Measurements from ENCODE around the gene PDE10A. TPM values are rescaled to one million over a fixed set of nuclear protein-coding genes. Genes with fewer than 3 reads are reported as not detected.

PDE10A gene
- total RNA-seq, 1 experiment from 2014 or later: 1.6 TPM

DNA sequence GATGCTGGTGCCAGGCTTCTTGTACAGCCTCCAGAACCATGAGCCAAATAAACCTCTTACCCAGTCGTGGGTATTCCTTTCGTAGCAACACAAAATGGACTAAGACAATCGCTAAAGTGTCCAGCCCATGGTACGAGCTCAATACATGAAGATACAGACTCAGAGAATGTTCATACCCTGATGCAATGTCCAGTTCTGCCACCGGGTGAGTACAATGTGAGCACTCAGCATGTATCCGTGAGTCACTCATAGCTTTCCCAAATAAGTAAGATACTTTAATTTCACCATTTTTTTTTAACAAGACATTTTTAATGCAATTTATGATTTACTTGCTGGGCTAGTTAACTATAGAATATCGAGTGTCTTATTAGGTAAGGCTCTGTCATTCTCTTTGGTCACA, 26.7 kb upstream of the PDE10A start:
- no peak for DNase-seq
- Histone ChIP-seq H3K27me3 (ENCODE audit: control insufficient read depth, insufficient read depth, low read length) (no peaks in the 10 kb centered on the region), H3K36me3 (replicated peaks; ENCODE audit: control insufficient read depth, insufficient read depth, low read length) (no peaks in the 10 kb centered on the region), H3K4me3 (ENCODE audit: insufficient read depth, low read depth, low read length) (no peak overlapping the region)

DNA sequence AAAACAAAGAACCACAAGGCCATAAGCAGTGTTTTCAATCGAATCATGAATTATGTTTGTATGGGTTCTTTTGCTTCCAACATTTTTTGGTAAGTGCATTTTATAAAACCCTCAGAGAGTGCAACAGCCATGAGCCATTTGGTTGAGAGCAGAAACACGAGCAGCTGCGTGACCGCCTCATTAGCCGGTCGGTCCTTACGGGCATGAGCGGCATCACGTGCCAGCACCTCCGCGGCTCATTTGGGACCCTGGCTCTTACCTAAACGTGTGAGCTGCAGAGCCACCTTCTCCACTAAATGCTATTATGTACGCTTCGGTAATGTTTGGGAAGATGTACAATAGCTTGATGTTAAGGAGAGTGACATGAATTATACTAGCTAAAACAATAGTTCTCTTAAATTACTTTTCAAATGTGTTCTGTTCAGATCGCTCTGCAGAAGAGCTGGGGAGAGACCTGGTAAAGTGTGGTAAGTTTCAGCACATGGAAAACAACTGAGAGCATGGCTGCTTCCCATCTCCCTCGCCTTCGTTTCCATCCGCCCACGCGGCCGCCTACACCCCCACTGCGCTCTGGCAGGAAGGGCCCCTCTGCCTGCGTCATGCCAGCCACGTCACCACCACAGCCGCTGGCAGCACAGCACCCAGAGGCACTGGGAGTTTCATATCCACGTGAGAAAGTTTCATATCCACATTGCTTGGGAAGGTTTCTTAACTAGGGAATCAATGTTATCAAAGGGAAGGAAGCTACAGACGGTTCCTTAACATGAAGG, 23.7 kb upstream of the PDE10A start:
- Histone ChIP-seq H3K4me3 (ENCODE audit: insufficient read depth, low read depth, low read length) (no peak overlapping the region), H3K36me3 (replicated peaks; ENCODE audit: control insufficient read depth, insufficient read depth, low read length) (no peaks in the 10 kb centered on the region), H3K27me3 (ENCODE audit: control insufficient read depth, insufficient read depth, low read length) (no peaks in the 10 kb centered on the region)
- no peak for DNase-seq

DNA sequence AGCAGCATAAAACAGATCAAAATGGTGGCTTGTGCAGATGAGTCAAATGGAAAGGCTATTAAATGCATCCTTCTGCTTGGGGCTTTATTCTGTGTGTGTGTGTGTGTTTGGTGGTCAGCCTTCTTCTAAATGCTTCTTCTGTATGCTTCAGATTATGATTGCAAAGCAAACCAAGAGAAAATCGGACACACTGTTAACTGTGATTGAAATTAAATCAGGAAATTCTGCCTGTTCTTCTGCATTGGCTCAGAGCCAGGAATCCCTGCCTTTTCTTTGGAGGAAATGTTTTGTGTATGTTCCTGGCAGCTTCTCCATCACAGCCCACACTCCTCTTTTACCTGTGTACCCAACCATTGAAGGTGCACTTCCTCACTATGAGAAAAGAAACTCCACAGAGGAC, 22.3 kb upstream of the PDE10A start:
- DNase-seq: no peak
- no peak overlapping the region for H3K4me3 ChIP-seq (ENCODE audit: insufficient read depth, low read depth, low read length)
- no peaks in the 10 kb centered on the region for H3K27me3 ChIP-seq (ENCODE audit: control insufficient read depth, insufficient read depth, low read length)
- H3K36me3 ChIP-seq (replicated peaks; ENCODE audit: control insufficient read depth, insufficient read depth, low read length): no peaks in the 10 kb centered on the region

DNA sequence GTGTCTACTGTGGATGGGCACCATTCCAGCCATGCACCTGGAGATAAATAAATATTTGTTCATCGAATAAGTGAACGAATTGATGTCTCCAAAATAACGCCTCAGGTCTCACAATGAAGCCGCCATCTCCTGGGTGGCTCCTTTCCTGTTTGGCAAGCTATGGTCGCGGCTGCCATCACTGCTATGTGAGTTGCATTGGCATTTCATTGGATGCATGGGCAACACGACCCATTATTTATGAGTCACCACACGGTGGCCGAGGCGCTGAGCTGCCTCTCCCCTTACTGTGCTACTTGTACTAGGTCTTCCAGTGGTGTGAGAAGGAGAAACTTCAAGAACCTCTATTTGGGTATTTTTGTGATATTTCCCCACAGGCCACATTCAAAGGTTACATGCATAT, 21.3 kb upstream of the PDE10A start:
- DNase-seq: no peak

DNA sequence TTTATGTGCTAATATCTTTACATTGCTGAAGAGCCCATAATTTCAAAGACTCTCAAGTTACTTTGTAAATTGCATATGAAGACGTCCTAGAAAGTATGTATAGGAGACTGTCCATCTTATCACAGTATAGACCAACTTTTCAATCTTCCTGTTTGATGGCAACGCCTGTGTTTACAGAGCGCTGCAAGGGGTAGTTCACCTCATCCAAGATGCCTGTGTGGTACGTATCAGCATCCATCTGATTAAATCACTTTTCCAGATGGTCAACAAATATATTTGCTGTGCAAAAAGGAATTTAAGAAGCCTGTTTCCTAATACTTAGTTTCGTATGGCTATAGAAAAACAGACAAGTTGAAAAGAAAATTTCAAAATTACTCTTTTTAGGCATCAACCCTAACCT, 17.9 kb upstream of the PDE10A start:
- no peak for DNase-seq
- no peak overlapping the region for H3K4me3 ChIP-seq (ENCODE audit: insufficient read depth, low read depth, low read length)

More for the DNA sequence above, 21.3 kb upstream of the PDE10A start:
- Histone ChIP-seq H3K4me3 (ENCODE audit: insufficient read depth, low read depth, low read length) (no peak overlapping the region), H3K27me3 (ENCODE audit: control insufficient read depth, insufficient read depth, low read length) (no peaks in the 10 kb centered on the region), H3K36me3 (replicated peaks; ENCODE audit: control insufficient read depth, insufficient read depth, low read length) (no peaks in the 10 kb centered on the region)

DNA sequence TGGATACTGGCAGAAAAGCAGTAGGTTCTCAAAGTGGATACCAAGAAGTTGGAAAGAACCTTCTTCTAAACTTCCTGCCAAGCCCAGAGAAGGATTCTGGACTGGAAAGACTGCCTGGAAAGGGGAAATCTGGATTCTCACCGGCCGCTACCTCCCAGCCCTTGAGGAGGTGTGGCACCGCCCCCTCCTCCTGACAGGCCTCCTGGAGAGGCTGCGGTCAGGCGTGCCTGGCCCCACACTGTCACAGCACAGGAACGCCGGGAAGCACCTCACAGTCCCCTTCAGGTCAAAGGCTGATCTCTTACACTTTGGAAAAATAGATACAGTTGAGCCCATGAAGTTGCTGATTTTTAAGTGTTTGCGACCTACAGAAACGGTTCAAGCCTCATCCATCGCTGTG, 16.3 kb upstream of the PDE10A start:
- Histone ChIP-seq H3K36me3 (replicated peaks; ENCODE audit: control insufficient read depth, insufficient read depth, low read length) (no peaks in the 10 kb centered on the region), H3K4me3 (ENCODE audit: insufficient read depth, low read depth, low read length) (no peak overlapping the region), H3K27me3 (ENCODE audit: control insufficient read depth, insufficient read depth, low read length) (no peaks in the 10 kb centered on the region)
- DNase-seq: peak; percentile 54

More for the DNA sequence above, 17.9 kb upstream of the PDE10A start:
- no peaks in the 10 kb centered on the region for H3K27me3 ChIP-seq (ENCODE audit: control insufficient read depth, insufficient read depth, low read length)
- no peaks in the 10 kb centered on the region for H3K36me3 ChIP-seq (replicated peaks; ENCODE audit: control insufficient read depth, insufficient read depth, low read length)

DNA sequence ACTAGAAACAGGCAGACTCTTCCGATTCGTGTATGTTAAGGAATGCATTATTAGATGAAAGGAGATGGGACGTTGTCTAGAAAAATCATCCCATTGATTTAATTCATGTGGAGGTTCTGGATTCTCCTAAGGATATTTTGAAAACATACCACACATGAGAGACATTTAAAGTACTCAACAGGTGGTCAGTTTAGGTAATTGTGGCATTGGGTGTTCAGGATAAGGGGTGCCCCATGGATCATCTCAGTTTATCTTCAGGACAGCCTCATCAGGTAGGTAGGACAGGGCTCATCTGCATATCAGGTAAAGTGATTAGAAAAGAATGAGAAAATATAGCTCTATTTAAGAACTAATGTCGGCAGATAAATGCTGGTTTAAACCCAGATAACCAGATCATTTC, 15.9 kb upstream of the PDE10A start:
- H3K36me3 ChIP-seq (replicated peaks; ENCODE audit: control insufficient read depth, insufficient read depth, low read length): no peaks in the 10 kb centered on the region
- no peak overlapping the region for H3K4me3 ChIP-seq (ENCODE audit: insufficient read depth, low read depth, low read length)
- DNase-seq: no peak
- H3K27me3 ChIP-seq (ENCODE audit: control insufficient read depth, insufficient read depth, low read length): no peaks in the 10 kb centered on the region

DNA sequence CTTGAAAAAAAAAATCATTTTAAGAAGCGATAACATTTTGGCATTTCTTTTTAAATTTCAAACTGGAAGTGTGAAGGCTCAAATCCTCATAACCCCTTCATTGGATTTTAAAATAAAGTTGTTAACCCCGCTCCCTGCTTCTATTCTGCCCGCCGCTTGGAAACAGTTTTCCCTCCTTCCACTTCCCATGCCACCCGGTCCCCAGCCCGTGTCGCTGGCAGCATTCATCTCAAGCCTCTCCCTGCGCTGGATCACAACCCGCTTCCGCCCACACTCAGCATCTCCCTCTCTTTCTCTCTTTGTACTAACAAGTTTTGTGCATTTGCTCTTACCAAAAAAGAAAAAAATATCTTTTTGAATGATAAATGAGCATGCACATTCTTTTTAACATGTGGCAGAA, 15.4 kb upstream of the PDE10A start:
- no peak for DNase-seq
- no peak overlapping the region for H3K4me3 ChIP-seq (ENCODE audit: insufficient read depth, low read depth, low read length)
- no peaks in the 10 kb centered on the region for H3K27me3 ChIP-seq (ENCODE audit: control insufficient read depth, insufficient read depth, low read length)
- H3K36me3 ChIP-seq (replicated peaks; ENCODE audit: control insufficient read depth, insufficient read depth, low read length): no peaks in the 10 kb centered on the region

DNA sequence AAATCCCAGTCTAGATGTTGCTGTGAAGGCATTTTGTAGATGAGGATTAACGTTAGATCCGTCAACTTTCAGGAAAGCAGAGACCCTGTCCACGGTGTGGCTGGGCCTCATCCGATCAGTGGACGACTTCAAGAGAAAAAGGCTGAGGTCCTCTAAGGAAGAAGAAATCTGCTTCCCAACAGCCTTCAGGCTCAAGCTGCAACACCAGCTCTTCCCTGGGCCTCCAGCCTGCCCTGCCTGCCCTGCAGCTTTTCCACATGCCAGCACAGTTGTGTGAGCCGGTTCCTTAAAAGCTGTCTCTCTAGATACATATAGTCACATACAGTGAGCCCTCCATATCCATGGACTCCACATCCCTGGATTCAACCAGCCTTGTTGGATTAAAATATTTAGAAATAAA, 14.1 kb upstream of the PDE10A start:
- DNase-seq: no peak
- H3K4me3 ChIP-seq (ENCODE audit: insufficient read depth, low read depth, low read length): no peak overlapping the region
- no peaks in the 10 kb centered on the region for H3K36me3 ChIP-seq (replicated peaks; ENCODE audit: control insufficient read depth, insufficient read depth, low read length)
- no peaks in the 10 kb centered on the region for H3K27me3 ChIP-seq (ENCODE audit: control insufficient read depth, insufficient read depth, low read length)

DNA sequence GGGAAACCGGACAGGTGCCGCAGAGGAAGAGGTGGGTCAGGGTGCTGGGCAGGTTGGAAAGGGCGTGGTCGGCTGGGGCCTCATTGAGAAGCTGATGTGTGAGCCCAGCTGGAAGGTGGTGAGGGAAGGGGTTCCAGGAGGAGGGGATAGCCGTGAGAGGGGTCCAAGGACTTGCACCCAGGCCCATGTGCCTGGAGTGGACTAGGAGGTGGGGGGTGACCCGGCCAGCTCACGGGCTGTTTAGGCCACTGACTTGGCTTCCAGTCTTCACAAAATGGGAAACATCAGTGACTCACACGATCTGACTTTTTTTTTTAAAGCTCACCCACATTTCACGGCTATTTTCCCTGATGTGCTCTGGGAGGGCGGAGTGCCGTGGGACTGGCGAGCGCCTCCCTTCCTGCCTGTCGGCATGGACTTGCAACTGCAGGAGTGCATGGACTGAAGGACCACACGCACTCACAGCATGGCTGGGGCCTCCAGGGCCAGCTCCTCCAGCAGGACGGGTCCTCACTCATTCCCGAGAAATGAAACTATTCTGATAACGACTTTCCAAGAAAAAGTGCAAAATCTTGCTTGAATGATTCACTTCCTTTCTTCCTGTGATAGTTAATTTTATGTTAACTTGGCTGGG, 13.5 kb upstream of the PDE10A start:
- H3K27me3 ChIP-seq (ENCODE audit: control insufficient read depth, insufficient read depth, low read length): no peaks in the 10 kb centered on the region
- H3K36me3 ChIP-seq (replicated peaks; ENCODE audit: control insufficient read depth, insufficient read depth, low read length): no peaks in the 10 kb centered on the region
- no peak overlapping the region for H3K4me3 ChIP-seq (ENCODE audit: insufficient read depth, low read depth, low read length)
- peak; percentile 53 for DNase-seq

DNA sequence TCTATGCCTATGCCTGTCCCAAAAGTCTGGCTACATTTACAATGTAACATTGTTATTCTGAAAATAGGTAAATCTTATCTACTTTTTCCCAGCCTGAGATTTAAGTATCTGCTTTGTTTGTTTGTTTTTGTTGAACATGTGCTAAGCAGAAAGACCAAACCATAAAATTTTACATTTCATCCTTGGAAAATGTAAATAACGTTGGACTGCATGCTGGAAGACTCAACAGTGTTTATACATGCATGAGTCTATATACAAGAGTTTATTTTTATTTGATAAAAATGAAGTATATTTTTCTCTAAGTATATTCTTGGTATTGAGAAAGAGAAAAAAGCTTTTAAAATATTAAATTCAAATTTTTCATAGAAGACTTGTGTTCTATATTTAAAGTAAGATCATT, 12.1 kb upstream of the PDE10A start:
- Histone ChIP-seq H3K4me3 (ENCODE audit: insufficient read depth, low read depth, low read length) (no peak overlapping the region), H3K36me3 (replicated peaks; ENCODE audit: control insufficient read depth, insufficient read depth, low read length) (no peaks in the 10 kb centered on the region), H3K27me3 (ENCODE audit: control insufficient read depth, insufficient read depth, low read length) (no peaks in the 10 kb centered on the region)
- DNase-seq: no peak

DNA sequence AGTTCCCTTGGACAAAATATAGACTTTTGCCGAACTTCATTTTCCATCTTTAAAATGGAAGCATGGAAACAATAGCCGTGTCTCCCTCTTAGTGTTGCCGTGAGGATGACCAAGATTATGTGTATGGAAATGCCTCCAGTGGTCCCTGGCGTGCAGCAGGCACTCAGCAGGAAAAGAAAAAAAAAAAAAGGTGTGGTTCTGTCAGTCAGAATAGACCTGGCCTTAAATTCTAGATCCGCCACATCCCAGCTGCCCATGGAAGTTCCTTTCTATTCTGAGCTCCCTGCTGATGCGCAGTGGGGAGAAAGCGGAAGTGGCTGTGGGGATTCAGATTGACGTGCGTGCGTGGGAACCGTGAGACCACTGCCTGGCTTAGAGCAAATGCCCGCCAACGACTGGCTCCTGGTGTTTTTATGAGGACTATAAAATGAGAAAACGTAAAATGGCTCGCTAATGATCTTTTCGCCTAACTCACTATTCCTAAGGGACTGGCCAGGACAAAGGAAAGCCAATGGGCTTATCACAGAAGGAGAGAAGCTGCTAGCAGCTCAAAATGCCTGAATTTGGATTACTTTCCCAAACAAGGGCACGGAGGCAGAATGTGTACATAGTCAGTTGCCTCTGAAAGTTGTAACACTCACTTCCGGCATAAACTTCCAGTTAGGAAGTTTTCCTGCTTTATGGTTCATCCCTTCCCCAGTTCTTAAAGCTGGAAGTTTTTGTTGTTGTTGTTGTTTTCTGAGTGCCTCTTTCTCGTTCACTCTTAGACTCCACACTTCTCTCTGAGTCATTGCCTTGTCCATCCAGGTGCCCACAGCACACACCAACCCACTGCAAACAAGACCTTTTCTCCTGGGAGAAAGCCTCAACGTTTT, 11.4 kb upstream of the PDE10A start:
- H3K36me3 ChIP-seq (replicated peaks; ENCODE audit: control insufficient read depth, insufficient read depth, low read length): no peaks in the 10 kb centered on the region
- H3K27me3 ChIP-seq (ENCODE audit: control insufficient read depth, insufficient read depth, low read length): no peaks in the 10 kb centered on the region
- DNase-seq: peak; percentile 38
- H3K4me3 ChIP-seq (ENCODE audit: insufficient read depth, low read depth, low read length): no peak overlapping the region

DNA sequence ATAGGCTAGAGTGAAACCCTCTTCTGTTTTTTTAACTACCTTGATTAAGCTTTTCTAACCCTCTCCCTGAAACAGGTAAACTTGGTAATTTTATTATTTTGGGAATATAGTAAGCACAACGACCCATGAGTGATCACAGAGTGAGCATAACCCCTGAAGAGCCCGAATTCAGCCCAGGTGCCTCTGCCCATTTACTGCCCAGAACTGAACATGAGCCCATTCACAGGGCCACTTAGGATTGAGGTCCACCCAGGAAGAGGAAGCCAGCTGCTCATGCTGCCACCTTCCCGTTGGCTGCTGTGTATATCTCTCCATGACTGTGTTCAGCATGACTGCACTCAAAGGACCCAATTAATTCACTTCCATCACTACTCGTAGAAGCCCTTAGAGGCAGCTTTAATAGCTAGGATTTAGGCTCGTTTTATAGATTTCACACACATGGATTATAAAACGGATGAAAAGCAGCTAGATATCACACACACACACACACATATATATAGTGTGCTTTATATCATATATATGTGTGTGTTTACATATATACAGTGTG, 8.3 kb upstream of the PDE10A start:
- Histone ChIP-seq H3K36me3 (replicated peaks; ENCODE audit: control insufficient read depth, insufficient read depth, low read length) (no peaks in the 10 kb centered on the region), H3K4me3 (ENCODE audit: insufficient read depth, low read depth, low read length) (no peak overlapping the region), H3K27me3 (ENCODE audit: control insufficient read depth, insufficient read depth, low read length) (peaks cover 7% of the 10 kb centered on the region)
- no peak for DNase-seq

DNA sequence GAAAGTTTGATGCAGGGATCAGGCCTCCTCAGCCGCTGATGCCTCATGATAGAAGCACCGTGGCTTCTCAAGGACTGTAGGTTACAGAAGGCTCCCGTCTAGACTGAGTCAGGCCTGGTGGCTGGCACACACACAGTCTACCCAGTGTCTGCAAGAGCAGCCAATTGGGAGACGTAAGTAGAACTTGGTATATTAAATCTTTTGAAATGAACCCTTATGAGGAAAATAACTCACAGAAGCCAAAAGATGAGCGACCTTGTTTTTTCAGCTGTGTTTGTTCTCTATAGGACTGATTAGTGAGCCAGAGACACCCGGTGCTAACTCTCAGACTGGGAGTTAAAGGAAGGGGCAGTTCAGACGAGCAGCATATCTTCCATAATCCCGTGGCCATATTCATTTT, 5.9 kb upstream of the PDE10A start:
- DNase-seq: no peak
- no peaks in the 10 kb centered on the region for H3K36me3 ChIP-seq (replicated peaks; ENCODE audit: control insufficient read depth, insufficient read depth, low read length)
- no peak overlapping the region for H3K4me3 ChIP-seq (ENCODE audit: insufficient read depth, low read depth, low read length)
- peaks cover 29% of the 10 kb centered on the region for H3K27me3 ChIP-seq (ENCODE audit: control insufficient read depth, insufficient read depth, low read length)

DNA sequence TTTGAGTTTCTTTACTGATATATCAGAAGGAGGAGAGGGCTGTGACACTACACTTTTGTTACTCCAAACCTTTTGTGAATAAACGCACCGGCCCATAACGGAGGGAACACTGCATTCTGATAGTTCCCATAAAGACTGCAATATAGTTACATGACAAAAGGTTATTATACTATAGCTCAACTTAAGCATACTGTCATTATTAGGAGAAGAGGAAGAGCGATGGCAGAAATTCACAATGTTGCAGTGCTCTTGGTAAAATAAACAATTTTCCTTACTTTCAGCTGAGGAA, 2.3 kb upstream of the PDE10A start:
- DNase-seq: no peak
- Histone ChIP-seq H3K4me3 (ENCODE audit: insufficient read depth, low read depth, low read length) (no peak overlapping the region), H3K36me3 (replicated peaks; ENCODE audit: control insufficient read depth, insufficient read depth, low read length) (no peaks in the 10 kb centered on the region), H3K27me3 (ENCODE audit: control insufficient read depth, insufficient read depth, low read length) (peaks cover 60% of the 10 kb centered on the region)

Measured in H7 (cell line).